ENCODE measurements around the gene RTL5.
A peak's percentile ranks its signal among the peaks of the same experiment; 100 is the strongest.
"Not testable (repeated sequence)": the region's sequence is repeated elsewhere in the genome, so short reads cannot be mapped to it uniquely, and the experiment has no call there.

The RTL5 gene

GRCh38 chrX:72131317-72132294 lies at the start of gene RTL5:
RTL5 (minus strand) TSS chrX:72131915.
- DNase-seq, result peak; percentile 78 to 82

GRCh38 chrX:72180539-72180938 lies 48.8 kb upstream of the RTL5 start:
- no peak for DNase-seq

- DNase-seq, result no peak
Measured at GRCh38 chrX:72176981-72177380, 45.3 kb upstream of the RTL5 start.

- not testable (repeated sequence) for DNase-seq
Measured at GRCh38 chrX:72176289-72176688, 44.6 kb upstream of the RTL5 start.

GRCh38 chrX:72169008-72169728 lies 37.5 kb upstream of the RTL5 start:
- DNase-seq, result no peak

GRCh38 chrX:72165551-72165950 lies 33.8 kb upstream of the RTL5 start:
- DNase-seq, result no peak

- no peak for DNase-seq
Measured at GRCh38 chrX:72159769-72160168, 28.1 kb upstream of the RTL5 start.

- DNase-seq, result no peak
Measured at GRCh38 chrX:72158773-72159172, 27.1 kb upstream of the RTL5 start.

GRCh38 chrX:72146527-72146926 lies 14.8 kb upstream of the RTL5 start:
- DNase-seq, result no peak

- no peak for DNase-seq
Measured at GRCh38 chrX:72145181-72145580, 13.5 kb upstream of the RTL5 start.

GRCh38 chrX:72143609-72143907 lies 11.8 kb upstream of the RTL5 start:
- no peak for DNase-seq

GRCh38 chrX:72142794-72143608 lies 11.3 kb upstream of the RTL5 start:
- no peak for DNase-seq

GRCh38 chrX:72142094-72142793 lies 10.5 kb upstream of the RTL5 start:
- DNase-seq, result peak; percentile 81 to 86

- DNase-seq, result no peak
Measured at GRCh38 chrX:72141372-72142004, 9.8 kb upstream of the RTL5 start.

GRCh38 chrX:72139538-72139937 lies 7.8 kb upstream of the RTL5 start:
- DNase-seq, result no peak

- no peak for DNase-seq
Measured at GRCh38 chrX:72137846-72138495, 6.3 kb upstream of the RTL5 start.

- no peak for DNase-seq
Measured at GRCh38 chrX:72133851-72134546, 2.3 kb upstream of the RTL5 start.

- DNase-seq, result no peak
Measured at GRCh38 chrX:72132456-72132855, 741 bp upstream of the RTL5 start.

- DNase-seq, result no peak
Measured at GRCh38 chrX:72130762-72131250, 909 bp downstream of the RTL5 start.

- no peak for DNase-seq
Measured at GRCh38 chrX:72130156-72130761, 1.5 kb downstream of the RTL5 start.
